Stimulated activated CD4-positive, alpha-beta T cell treated with anti-CD3 and anti-CD28 coated beads, Interleukin-1b, Interleukin-23, amount 100 ng/mL, for 24 hours (primary cell): ENCODE measurements around the gene GNPDA1.
"Not testable (repeated sequence)": the region's sequence is repeated elsewhere in the genome, so short reads cannot be mapped to it uniquely, and the experiment has no call there.

ENCODE experiments used
- DNase-seq, 4 experiments: peaks; one replicate each; pipeline ENCODE4 v3.0.0-alpha.2; 2020; ENCODE audit warnings: low read depth in 4 of 4, low spot score in 1 of 4

Gene GNPDA1

GRCh38 chr5:142012792-142013388 is at the start of gene GNPDA1:
Gene GNPDA1 (minus strand): TSS chr5:142013027. CDS start chr5:142012035, 992 bp downstream.
- DNase-seq = peak in 1 of 4 experiments; percentile 50

- no peak for DNase-seq
Observed at GRCh38 chr5:142059304-142059940, 46.6 kb upstream of the GNPDA1 start.

- DNase-seq = no peak
Observed at GRCh38 chr5:142057697-142058056, 44.9 kb upstream of the GNPDA1 start.

- DNase-seq = no peak
Observed at GRCh38 chr5:142056816-142057696, 44.2 kb upstream of the GNPDA1 start.

GRCh38 chr5:142055301-142055700 is 42.5 kb upstream of the GNPDA1 start:
- no peak for DNase-seq

GRCh38 chr5:142053426-142054151 is 40.8 kb upstream of the GNPDA1 start:
- DNase-seq = no peak

- not testable (repeated sequence) for DNase-seq
Observed at GRCh38 chr5:142052026-142052425, 39.2 kb upstream of the GNPDA1 start.

GRCh38 chr5:142048272-142048671 is 35.4 kb upstream of the GNPDA1 start:
- no peak for DNase-seq

GRCh38 chr5:142046191-142046590 is 33.4 kb upstream of the GNPDA1 start:
- no peak for DNase-seq

GRCh38 chr5:142040881-142041280 is 28.1 kb upstream of the GNPDA1 start:
- not testable (repeated sequence) for DNase-seq

GRCh38 chr5:142040285-142040684 is 27.5 kb upstream of the GNPDA1 start:
- DNase-seq = no peak

- no peak for DNase-seq
Observed at GRCh38 chr5:142038735-142039134, 25.9 kb upstream of the GNPDA1 start.

- DNase-seq = not testable (repeated sequence)
Observed at GRCh38 chr5:142037599-142037998, 24.8 kb upstream of the GNPDA1 start.

- DNase-seq = no peak
Observed at GRCh38 chr5:142036918-142037317, 24.1 kb upstream of the GNPDA1 start.

- no peak for DNase-seq
Observed at GRCh38 chr5:142034994-142035393, 22.2 kb upstream of the GNPDA1 start.

GRCh38 chr5:142033632-142034567 is 21.1 kb upstream of the GNPDA1 start:
- DNase-seq = not testable (repeated sequence)

GRCh38 chr5:142032747-142033631 is 20.2 kb upstream of the GNPDA1 start:
- DNase-seq = no peak

- DNase-seq = no peak
Observed at GRCh38 chr5:142032150-142032549, 19.3 kb upstream of the GNPDA1 start.

GRCh38 chr5:142025637-142026036 is 12.8 kb upstream of the GNPDA1 start:
- no peak for DNase-seq
